Breast epithelium (tissue), 3 donors: ENCODE data around the gene DEFB110.

Experiments used
- CTCF ChIP-seq, 3 donors: fragments of 450-650 bp; IDR thresholded peaks; one replicate each; pipeline ENCODE4 v1.5.1; 2016 to 2017; ENCODE audit warnings: antibody characterized with exemption in 3 of 3, mild to moderate bottlenecking in 3 of 3, moderate library complexity in 3 of 3
- POLR2A ChIP-seq: fragments of 450-650 bp; IDR thresholded peaks from one replicate; pipeline ENCODE4 v1.6.1; 2016; ENCODE audit warnings: antibody characterized with exemption, mild to moderate bottlenecking, moderate library complexity

DNA sequence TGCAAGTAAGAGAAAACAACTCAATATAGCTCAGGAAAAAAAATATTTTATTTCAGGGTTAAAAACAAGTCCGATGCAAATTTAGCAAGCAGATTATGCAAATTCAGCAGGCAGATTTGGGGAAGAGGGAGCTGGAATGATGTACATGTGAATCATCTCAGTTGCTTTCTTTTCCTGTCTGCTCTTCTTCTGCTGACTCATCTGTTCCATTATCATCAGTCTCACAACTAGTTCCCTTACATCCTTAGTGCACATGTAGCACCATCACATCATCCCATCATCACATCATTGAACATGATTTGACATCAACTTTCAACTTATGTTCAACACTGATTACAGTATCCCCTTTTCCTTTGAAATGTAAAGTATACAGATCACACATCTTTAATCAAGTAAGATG lies 40.9 kb downstream of the DEFB110 start:
- TF ChIP-seq CTCF (IDR thresholded peaks at IDR 0.05) (no peak), POLR2A (no peak)
